ENCODE results near the gene TMEM179.

The TMEM179 gene

GRCh38 chr14:104593710-104594136, 10.8 kb downstream of the TMEM179 start:
- Histone ChIP-seq H3K9me3 (ENCODE audit: severe bottlenecking) (no peaks in the 10 kb centered on the region), H3K4me3 (ENCODE audit: severe bottlenecking) (no peak overlapping the region), H3K36me3 (ENCODE audit: low read depth) (no peaks in the 10 kb centered on the region), H3K27ac (ENCODE audit: poor library complexity, severe bottlenecking) (no peak overlapping the region), H3K27me3 (ENCODE audit: insufficient read depth, poor library complexity, severe bottlenecking) (peaks cover 36% of the 10 kb centered on the region), H3K4me1 (ENCODE audit: insufficient read depth, poor library complexity, severe bottlenecking) (no peaks in the 10 kb centered on the region)
- DNase-seq (ENCODE audit: low spot score), result no peak
- no peak for ATAC-seq (ENCODE audit: low read depth)
- TF ChIP-seq CTCF (IDR thresholded peaks at IDR 0.05; ENCODE audit: poor library complexity, severe bottlenecking), result no peak

- Histone ChIP-seq H3K9me3 (ENCODE audit: severe bottlenecking) (no peaks in the 10 kb centered on the region), H3K36me3 (ENCODE audit: low read depth) (no peaks in the 10 kb centered on the region), H3K27ac (ENCODE audit: poor library complexity, severe bottlenecking) (no peak overlapping the region), H3K27me3 (ENCODE audit: insufficient read depth, poor library complexity, severe bottlenecking) (peaks cover 38% of the 10 kb centered on the region), H3K4me1 (ENCODE audit: insufficient read depth, poor library complexity, severe bottlenecking) (no peaks in the 10 kb centered on the region), H3K4me3 (ENCODE audit: severe bottlenecking) (no peak overlapping the region)
- no peak for DNase-seq (ENCODE audit: low spot score)
- no peak for TF ChIP-seq CTCF (IDR thresholded peaks at IDR 0.05; ENCODE audit: poor library complexity, severe bottlenecking)
- no peak for ATAC-seq (ENCODE audit: low read depth)
Observed at GRCh38 chr14:104593241-104593701, 11.3 kb downstream of the TMEM179 start.

DNA sequence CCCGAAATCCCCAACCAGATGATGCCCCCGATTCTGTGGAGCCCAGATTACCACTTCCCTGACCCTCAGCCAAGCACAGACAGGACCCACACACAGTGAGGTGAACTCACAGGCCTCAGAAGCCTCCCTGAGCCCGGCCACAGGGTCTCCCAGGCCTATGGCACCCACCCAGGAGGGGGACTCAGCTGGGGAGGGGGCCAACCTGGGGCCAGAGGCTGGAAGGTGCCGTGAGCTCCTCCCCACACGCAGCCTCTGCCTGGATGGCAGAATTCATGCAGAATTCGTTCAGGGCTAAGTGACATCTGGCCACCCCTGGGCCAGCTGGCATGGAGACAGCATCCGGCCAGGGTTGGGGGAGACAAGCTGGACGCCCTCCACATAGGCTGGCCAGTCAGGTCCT, 11.8 kb downstream of the TMEM179 start:
- Histone ChIP-seq H3K4me1 (ENCODE audit: insufficient read depth, poor library complexity, severe bottlenecking) (no peaks in the 10 kb centered on the region), H3K36me3 (ENCODE audit: low read depth) (no peaks in the 10 kb centered on the region), H3K4me3 (ENCODE audit: severe bottlenecking) (no peak overlapping the region), H3K9me3 (ENCODE audit: severe bottlenecking) (no peaks in the 10 kb centered on the region), H3K27ac (ENCODE audit: poor library complexity, severe bottlenecking) (no peak overlapping the region), H3K27me3 (ENCODE audit: insufficient read depth, poor library complexity, severe bottlenecking) (peaks cover 40% of the 10 kb centered on the region)
- DNase-seq (ENCODE audit: low spot score) (no peak), ATAC-seq (ENCODE audit: low read depth) (no peak)
- no peak for TF ChIP-seq CTCF (IDR thresholded peaks at IDR 0.05; ENCODE audit: poor library complexity, severe bottlenecking)

DNA sequence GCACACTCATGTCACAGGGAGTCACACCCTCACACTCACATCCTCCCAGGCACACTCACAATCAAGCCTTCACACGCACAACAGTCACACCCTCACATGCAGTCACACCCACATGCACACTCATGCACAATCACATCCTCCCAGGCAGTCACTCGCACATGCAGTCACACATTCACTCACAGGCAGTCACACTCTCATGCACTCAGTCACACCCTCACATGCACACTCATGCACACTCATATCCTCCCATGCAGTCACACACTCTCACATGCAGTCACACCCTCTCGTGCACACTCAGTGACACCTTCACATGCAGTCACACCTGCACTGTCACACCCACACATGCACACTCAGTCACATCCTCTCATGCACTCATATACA, 12.3 kb downstream of the TMEM179 start:
- DNase-seq (ENCODE audit: low spot score) (no peak), ATAC-seq (ENCODE audit: low read depth) (no peak)
- H3K27me3 ChIP-seq (ENCODE audit: insufficient read depth, poor library complexity, severe bottlenecking), result peaks cover 43% of the 10 kb centered on the region
- no peaks in the 10 kb centered on the region for H3K9me3 ChIP-seq (ENCODE audit: severe bottlenecking)
- TF ChIP-seq CTCF (IDR thresholded peaks at IDR 0.05; ENCODE audit: poor library complexity, severe bottlenecking), result no peak
- H3K4me1 ChIP-seq (ENCODE audit: insufficient read depth, poor library complexity, severe bottlenecking), result no peaks in the 10 kb centered on the region
- H3K27ac ChIP-seq (ENCODE audit: poor library complexity, severe bottlenecking), result no peak overlapping the region
- H3K4me3 ChIP-seq (ENCODE audit: severe bottlenecking), result no peak overlapping the region
- H3K36me3 ChIP-seq (ENCODE audit: low read depth), result no peaks in the 10 kb centered on the region

- ATAC-seq (ENCODE audit: low read depth), result no peak
- H3K27me3 ChIP-seq (ENCODE audit: insufficient read depth, poor library complexity, severe bottlenecking), result peaks cover 46% of the 10 kb centered on the region
- no peak for TF ChIP-seq CTCF (IDR thresholded peaks at IDR 0.05; ENCODE audit: poor library complexity, severe bottlenecking)
- H3K36me3 ChIP-seq (ENCODE audit: low read depth), result no peaks in the 10 kb centered on the region
- H3K4me1 ChIP-seq (ENCODE audit: insufficient read depth, poor library complexity, severe bottlenecking), result no peaks in the 10 kb centered on the region
- no peak overlapping the region for H3K4me3 ChIP-seq (ENCODE audit: severe bottlenecking)
- H3K9me3 ChIP-seq (ENCODE audit: severe bottlenecking), result no peaks in the 10 kb centered on the region
- no peak for DNase-seq (ENCODE audit: low spot score)
- H3K27ac ChIP-seq (ENCODE audit: poor library complexity, severe bottlenecking), result no peak overlapping the region
Observed at GRCh38 chr14:104591506-104592291, 12.9 kb downstream of the TMEM179 start.
